ENCODE data around the gene IL22RA2. TPM values are rescaled to one million over a fixed set of nuclear protein-coding genes. Genes with fewer than 3 reads are reported as not detected.

IL22RA2 gene
- polyA plus RNA-seq, 3 donors = not detected

GRCh38 chr6:137106183-137106582 lies 67.3 kb downstream of the IL22RA2 start:
- Mint-ChIP-seq H3K9me3 (peaks cover 0 to 19% (median 6%) of the 10 kb centered on the region in 7 donors), H3K4me1 (no peaks in the 10 kb centered on the region)

GRCh38 chr6:137105375-137105774 lies 68.1 kb downstream of the IL22RA2 start:
- Histone ChIP-seq H3K36me3 (replicated peaks in 1 of 2; ENCODE audit: control insufficient read depth in 1 of 2, insufficient read depth in 2 of 2, low read length in 2 of 2) (no peaks in the 10 kb centered on the region), H3K4me2 (replicated peaks; ENCODE audit: extremely low read depth, low read length, poor library complexity, severe bottlenecking) (no peak overlapping the region), H3K27me3 (ENCODE audit: control insufficient read depth in 2 of 2, insufficient read depth in 2 of 2, low read length in 2 of 2) (no peaks in the 10 kb centered on the region), H3K9ac (ENCODE audit: insufficient read depth, low read length, poor library complexity, severe bottlenecking) (no peak overlapping the region), H3K79me2 (ENCODE audit: insufficient read depth, low read length) (no peaks in the 10 kb centered on the region), H3K4me3 (replicated peaks in 1 of 3; ENCODE audit: low read depth in 2 of 3, low read length in 3 of 3) (no peak overlapping the region), H3K4me1 (ENCODE audit: control insufficient read depth in 1 of 2, insufficient read depth in 2 of 2, low read length in 2 of 2) (no peaks in the 10 kb centered on the region), H2AFZ (ENCODE audit: insufficient read depth, low read depth, low read length, poor library complexity, severe bottlenecking) (no peak overlapping the region), H3K9me3 (replicated peaks in 1 of 2; ENCODE audit: control insufficient read depth in 1 of 2, insufficient read depth in 1 of 2, low read length in 2 of 2) (no peaks in the 10 kb centered on the region), H4K20me1 (ENCODE audit: insufficient read depth, low read length) (no peaks in the 10 kb centered on the region), H3K27ac (ENCODE audit: low read depth in 1 of 2, low read length in 2 of 2) (no peak overlapping the region)
- Mint-ChIP-seq H3K4me1 (no peaks in the 10 kb centered on the region), H3K9me3 (peaks cover 0 to 19% (median 6%) of the 10 kb centered on the region in 7 donors), H3K36me3 (no peaks in the 10 kb centered on the region), H3K4me3 (no peak overlapping the region), H3K27me3 (ENCODE audit: low read depth in 3 of 3) (peaks cover 2 to 3% (median 2%) of the 10 kb centered on the region in 3 donors), H3K27ac (no peak overlapping the region)
- DNase-seq = no peak
- TF ChIP-seq CTCF (IDR thresholded peaks at IDR 0.05) = no peak
- 83% methylated on average over 1 of the region's 4 CpGs for WGBS (ENCODE audit: insufficient coverage)
- intact Hi-C loops (cut with micrococcal nuclease) = no loop called here

More at GRCh38 chr6:137106183-137106582, 67.3 kb downstream of the IL22RA2 start:
- H3K4me2 ChIP-seq (replicated peaks; ENCODE audit: extremely low read depth, low read length, poor library complexity, severe bottlenecking) = no peak overlapping the region
- H3K4me3 ChIP-seq (replicated peaks in 1 of 3; ENCODE audit: low read depth in 2 of 3, low read length in 3 of 3) = no peak overlapping the region
- no peak overlapping the region for H3K9ac ChIP-seq (ENCODE audit: insufficient read depth, low read length, poor library complexity, severe bottlenecking)
- no peaks in the 10 kb centered on the region for H3K36me3 ChIP-seq (replicated peaks in 1 of 2; ENCODE audit: control insufficient read depth in 1 of 2, insufficient read depth in 2 of 2, low read length in 2 of 2)
- H3K27me3 ChIP-seq (ENCODE audit: control insufficient read depth in 2 of 2, insufficient read depth in 2 of 2, low read length in 2 of 2) = no peaks in the 10 kb centered on the region
- H3K4me3 Mint-ChIP-seq = no peak overlapping the region
- H3K4me1 ChIP-seq (ENCODE audit: control insufficient read depth in 1 of 2, insufficient read depth in 2 of 2, low read length in 2 of 2) = no peaks in the 10 kb centered on the region
- intact Hi-C loops (cut with micrococcal nuclease) = no loop called here
- DNase-seq = no peak
- H2AFZ ChIP-seq (ENCODE audit: insufficient read depth, low read depth, low read length, poor library complexity, severe bottlenecking) = no peak overlapping the region
- H3K79me2 ChIP-seq (ENCODE audit: insufficient read depth, low read length) = no peaks in the 10 kb centered on the region
- peaks cover 2 to 3% (median 2%) of the 10 kb centered on the region in 3 donors for H3K27me3 Mint-ChIP-seq (ENCODE audit: low read depth in 3 of 3)
- H3K36me3 Mint-ChIP-seq = no peaks in the 10 kb centered on the region
- no CpG with 5 or more reads among the region's 3 CpGs for WGBS (ENCODE audit: insufficient coverage)
- no peak overlapping the region for H3K27ac Mint-ChIP-seq
- no peak for TF ChIP-seq CTCF (IDR thresholded peaks at IDR 0.05)
- no peak overlapping the region for H3K27ac ChIP-seq (ENCODE audit: low read depth in 1 of 2, low read length in 2 of 2)
- no peaks in the 10 kb centered on the region for H4K20me1 ChIP-seq (ENCODE audit: insufficient read depth, low read length)
- no peaks in the 10 kb centered on the region for H3K9me3 ChIP-seq (replicated peaks in 1 of 2; ENCODE audit: control insufficient read depth in 1 of 2, insufficient read depth in 1 of 2, low read length in 2 of 2)

All from CD14-positive monocyte (primary cell).